Measurements from ENCODE around the gene GMEB2.

Gene GMEB2

GRCh38 chr20:63555661-63556381, 71.1 kb downstream of the GMEB2 start:
- no peak for DNase-seq

DNA sequence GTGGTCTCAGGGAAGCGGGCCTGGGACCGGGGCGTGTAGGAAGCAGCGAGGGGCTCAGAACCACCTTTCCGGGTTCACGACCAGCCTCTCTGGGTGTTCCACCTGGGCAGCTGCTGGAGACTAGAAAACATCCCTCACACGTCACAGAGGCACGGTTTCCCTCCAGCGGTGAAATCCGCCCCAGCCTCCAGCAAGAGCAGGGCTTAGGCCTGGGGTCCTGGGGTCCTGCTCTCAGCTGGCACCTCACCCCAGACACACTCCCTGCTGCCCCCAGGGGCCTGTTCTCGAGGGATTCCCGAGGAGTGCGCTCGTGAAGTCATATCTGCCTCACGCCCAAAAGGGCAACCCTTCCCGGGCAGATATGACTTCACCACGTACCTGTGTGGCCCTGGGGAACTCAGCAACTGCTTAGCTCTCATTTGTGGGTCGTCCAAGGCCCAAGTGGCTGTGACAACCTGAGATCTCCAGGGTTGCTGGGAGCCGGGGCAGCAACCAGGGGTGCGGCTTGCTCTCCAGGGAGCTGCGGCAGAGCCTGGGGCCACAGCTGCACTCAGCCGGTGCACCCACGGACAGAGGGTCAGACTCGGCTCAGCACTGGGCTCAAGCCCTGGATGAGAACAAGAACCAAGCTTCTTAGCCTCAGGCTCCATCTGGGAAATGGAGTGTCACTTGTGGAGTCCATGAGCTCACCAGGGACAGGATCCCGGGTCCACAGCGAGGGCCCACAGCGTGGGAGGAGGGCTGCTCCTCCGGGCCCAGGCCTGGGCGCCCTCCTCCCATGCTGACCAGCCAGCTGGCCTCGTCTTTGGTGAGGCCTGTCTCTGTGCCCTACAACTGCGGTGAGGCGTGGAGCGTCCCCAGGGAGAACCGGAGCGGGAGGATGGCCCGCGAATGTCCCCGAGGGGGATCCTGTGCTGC, 72.3 kb downstream of the GMEB2 start:
- DNase-seq, result no peak

DNA sequence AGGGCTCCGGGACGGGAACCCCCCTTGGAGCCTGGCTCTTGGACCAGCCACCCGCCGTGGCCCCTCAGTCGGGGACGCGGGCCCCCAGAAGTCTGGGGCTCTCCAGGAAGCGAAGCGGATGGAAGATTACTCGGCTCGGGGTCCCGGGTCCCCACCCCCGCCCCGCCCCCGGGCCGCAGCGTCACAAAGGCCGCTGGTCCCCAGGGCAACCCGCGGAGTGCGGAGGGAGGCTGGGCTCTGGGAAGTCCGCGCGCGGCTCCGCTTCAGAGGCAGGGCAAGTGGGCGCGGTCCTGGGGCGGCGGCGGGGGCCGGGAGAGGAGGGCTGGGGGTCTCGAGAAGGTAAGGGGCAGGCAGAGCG, 73.0 kb downstream of the GMEB2 start, which contains the start of gene FNDC11:
TSS of gene FNDC11 (plus strand) at position 227 of the 358 bp plus-strand sequence. CDS start 1,505 bp downstream, outside the sequence.
- peak; percentile 48 for DNase-seq

GRCh38 chr20:63553251-63553932, 73.5 kb downstream of the GMEB2 start:
- DNase-seq, result peak; percentile 85

- no peak for DNase-seq
Observed at GRCh38 chr20:63552481-63553249, 74.2 kb downstream of the GMEB2 start.

DNA sequence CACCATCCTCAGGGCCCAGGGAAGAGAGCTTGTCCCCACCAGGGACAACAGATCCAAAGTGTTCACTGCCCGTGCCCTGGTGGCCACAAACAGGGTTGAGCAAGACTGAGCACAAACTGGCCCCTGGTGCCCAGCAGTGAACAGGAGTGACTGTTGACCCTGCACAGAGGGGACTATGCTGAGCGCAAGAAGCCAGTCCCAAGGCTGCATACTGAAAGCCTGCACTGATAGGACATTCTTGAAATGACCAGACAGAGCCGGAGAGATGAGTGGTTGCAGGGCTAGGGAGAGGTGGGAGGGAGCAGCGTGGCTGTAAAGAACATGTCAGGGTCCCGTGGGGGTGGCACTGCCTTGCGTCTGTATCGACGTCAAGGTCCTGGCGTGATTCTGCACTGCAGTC, 75.8 kb downstream of the GMEB2 start:
- no peak for DNase-seq

DNA sequence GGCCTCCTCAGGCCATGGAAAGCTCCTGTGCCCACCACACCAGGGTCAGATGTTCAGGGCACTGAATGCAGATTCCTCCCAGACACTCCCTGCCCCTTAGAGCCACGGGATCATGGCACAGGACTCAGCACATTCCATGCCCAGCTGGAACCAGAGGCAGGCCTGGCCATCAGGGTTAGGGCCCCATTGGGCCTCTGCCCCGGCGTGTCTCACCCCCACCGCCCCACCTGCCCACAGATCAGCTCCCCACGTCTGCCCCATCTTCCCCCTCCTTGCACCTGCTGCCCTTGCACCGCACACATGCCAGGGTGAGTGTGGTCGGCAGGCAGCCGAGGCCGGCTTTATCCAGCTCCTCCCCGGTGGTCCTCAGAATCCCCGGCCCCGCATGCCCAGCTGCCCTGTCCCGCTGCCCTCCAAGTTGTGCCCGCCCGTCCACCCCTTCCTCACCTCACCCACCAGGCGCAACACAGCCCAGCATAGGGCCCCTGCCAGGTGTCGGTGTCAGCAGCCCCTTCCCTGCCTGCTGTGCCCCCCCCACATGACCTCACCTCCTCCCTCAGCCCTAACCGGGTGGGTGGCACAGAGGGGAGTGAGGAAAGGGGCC, 77.1 kb downstream of the GMEB2 start:
- no peak for DNase-seq

DNA sequence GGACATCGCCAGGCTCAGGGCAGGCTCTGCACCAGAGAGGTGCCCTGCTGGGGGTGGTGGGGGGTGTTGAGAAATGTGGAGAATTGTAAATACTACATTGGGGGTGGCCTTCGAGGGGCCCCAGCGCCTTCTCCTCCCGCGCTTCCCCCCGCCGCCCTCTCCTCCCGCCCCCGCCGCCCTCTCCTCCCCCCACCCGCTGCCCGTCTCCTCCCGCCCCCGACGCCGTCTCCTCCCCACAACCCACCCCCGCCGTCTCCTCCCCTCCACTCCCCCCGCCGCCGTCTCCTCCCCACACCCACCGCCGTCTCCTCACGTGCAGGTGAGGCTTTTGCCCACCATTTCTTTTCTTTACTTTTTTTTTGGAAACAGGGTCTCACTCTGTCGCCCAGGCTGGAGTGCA, 77.9 kb downstream of the GMEB2 start:
- DNase-seq, result no peak

- DNase-seq, result no peak
Observed at GRCh38 chr20:63548542-63548941, 78.4 kb downstream of the GMEB2 start.

DNA sequence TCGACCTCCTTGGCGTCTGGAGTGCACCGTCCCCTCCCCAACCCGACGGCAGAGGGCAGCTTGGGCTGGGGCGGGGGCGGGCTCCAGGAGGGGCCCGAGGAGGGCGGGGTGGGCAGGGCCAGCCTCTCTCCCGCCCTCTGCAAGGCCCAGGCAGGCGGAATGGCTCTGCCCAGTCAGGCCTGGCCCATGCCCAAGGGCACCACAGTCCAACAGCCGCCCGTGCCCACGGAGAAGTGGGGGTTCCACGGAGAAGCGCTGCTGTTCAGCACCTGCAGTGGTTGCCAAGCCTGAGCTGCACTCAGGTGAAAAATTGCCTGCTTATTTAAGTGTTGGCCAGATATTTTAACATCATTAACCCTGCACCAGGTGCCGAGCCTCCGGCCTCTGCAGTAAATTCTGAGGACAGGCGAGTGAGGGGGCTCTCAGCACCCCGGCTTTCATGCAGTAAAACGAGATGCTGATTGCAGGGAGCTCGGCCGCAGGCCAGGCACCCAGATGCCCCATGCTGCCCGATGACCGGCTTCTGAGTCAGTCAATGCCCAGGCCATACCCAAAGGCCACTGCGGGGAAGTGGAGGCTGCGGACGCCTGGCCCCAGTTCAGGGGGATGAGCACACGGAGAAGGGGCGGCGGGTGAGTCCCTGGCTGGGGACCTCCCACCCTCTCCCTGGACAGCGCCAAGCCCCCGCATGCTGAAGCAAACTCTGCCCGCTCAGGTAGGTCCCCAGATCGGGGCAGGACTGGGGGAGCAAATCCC, 79.0 kb downstream of the GMEB2 start, which contains the start of gene SRMS:
TSS of gene SRMS (minus strand) at position 25 of the 756 bp plus-strand sequence. CDS start 286 bp downstream, outside the sequence.
- DNase-seq, result no peak

GRCh38 chr20:63546956-63547724, 79.8 kb downstream of the GMEB2 start:
- DNase-seq, result no peak

DNA sequence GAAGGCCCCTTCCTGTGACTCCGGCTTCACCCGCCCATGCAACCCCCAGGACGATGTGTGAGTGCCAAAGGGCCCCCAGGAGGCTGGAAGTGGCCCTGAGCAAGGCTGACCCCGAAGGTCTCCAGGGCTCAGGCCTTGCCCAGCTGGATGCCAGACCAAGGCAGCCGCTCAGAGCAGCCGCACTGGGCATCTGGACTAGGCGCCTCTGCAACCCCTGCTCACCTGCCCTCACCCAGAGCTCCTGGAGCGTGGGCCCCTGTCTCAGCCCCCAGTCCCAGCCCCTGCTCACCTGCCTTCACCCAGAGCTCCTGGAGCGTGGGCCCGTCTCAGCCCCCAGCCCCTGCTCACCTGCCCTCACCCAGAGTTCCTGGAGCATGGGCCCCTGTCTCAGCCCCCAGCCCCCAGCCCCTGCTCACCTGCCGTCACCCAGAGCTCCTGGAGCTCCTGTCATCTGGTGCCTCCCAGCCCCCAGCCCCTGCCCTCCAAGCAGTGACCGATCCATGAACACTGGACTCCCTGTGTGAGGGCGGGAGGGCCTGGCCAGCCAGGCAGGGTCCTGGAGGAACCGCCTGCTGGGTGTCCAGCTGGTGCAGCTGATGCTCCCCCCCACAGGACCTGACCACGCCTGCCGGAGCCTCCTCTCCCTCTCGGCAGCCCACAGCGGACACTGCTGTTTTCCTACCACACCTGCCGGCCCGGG, 80.5 kb downstream of the GMEB2 start:
- DNase-seq, result no peak

GRCh38 chr20:63545814-63546213, 81.1 kb downstream of the GMEB2 start:
- no peak for DNase-seq

DNA sequence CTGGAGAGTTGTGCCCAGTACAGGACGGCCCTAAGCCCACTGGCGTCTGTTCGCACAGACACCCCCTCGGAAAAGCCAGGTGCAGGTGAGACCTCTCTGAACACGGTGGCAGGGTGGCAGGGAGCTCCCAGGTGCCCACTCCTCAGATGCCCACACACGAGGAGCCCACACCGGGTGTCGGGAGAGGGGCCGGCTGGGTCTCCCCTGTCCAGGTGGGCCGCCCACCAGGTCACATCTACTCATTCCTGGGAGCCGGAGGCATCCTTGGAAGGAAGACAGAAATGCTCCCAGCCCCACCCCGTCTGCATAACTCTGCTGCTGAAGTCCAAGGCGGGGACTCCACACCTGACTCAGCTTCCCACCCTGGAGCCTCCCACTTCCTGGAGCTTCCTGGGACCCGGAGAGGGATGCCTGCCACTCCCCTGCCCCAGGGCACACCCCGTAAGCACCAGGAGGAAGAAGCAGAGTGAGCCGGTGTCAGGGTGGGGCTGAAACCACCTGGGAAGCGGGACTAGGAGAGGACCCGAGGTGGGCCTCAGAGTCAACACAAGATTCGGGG, 81.9 kb downstream of the GMEB2 start:
- DNase-seq, result no peak

- no peak for DNase-seq
Observed at GRCh38 chr20:63544241-63544957, 82.5 kb downstream of the GMEB2 start.

DNA sequence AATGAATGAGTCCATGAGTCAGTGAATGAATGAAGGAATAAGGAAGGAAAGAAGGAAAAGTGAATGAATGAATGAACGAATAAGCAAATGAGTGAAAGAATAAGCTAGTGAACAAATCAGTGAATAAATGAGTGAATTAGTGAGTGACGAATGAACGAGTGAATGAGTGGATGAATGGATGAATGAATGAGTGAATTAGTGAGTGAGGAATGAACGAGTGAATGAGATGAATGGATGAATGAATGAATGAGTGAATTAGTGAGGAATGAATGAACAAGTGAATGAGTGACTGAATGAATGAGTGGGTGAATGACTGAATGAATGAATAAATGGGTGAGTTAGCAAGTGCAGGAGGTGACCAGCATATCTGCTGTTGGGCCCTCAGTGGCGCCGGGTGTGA, 83.2 kb downstream of the GMEB2 start:
- DNase-seq, result no peak

- no peak for DNase-seq
Observed at GRCh38 chr20:63543131-63543530, 83.8 kb downstream of the GMEB2 start.

- DNase-seq, result no peak
Observed at GRCh38 chr20:63542696-63543095, 84.2 kb downstream of the GMEB2 start.

GRCh38 chr20:63542031-63542559, 84.8 kb downstream of the GMEB2 start:
- DNase-seq, result no peak
